GM12864 (cell line): ENCODE results near the gene AKAP13.

Source experiments
- DNase-seq: peaks from one replicate; pipeline ENCODE4 v3.0.0-alpha.2; 2011; ENCODE audit warnings: low read depth
- H3K4me3 ChIP-seq: 2 replicates; pipeline ENCODE4 v1.5.1; 2011; ENCODE audit warnings: mild to moderate bottlenecking, low read depth, low read length, control low read depth
- TF ChIP-seq, protein P1 (sequence below): IDR thresholded peaks from 2 replicates; pipeline ENCODE4 v1.5.1; 2011; ENCODE audit warnings: low read depth, mild to moderate bottlenecking, moderate library complexity, low read length, control low read depth, inconsistent platforms; ENCODE audit errors: missing control alignments

Gene AKAP13

DNA sequence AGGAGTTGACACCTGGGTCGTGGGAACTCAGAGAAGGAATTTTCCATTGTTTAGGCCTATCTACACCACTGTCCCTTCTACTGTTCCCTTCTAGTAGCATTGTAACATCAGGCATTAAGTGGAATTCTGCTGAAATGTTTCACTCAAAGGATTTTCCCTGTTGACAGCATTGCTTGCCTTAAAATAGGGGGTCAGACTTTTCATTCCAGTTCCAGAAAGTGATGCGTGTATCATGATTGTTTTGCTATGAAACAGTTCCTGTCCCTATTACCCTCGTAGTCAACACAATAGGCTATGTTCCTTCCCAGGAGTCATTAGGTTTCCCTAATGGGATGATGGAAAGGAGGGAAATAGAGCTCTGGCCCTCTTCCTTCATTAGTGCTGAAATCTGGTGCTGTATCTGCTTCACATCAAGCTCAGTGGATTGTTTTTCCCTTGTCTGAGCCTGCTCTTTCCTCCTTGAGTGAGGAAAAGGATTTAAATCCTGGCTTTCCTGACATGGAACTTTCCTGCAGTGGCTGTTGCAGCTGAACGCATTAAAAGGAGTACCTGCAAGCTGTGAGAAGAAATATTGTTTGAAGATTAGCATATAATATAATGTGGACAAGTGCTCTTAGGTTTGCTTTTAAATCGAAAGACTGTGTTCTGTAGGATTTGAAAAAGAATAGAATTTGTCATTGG is 218.5 kb downstream of the AKAP13 start:
- TF ChIP-seq, protein P1, sequence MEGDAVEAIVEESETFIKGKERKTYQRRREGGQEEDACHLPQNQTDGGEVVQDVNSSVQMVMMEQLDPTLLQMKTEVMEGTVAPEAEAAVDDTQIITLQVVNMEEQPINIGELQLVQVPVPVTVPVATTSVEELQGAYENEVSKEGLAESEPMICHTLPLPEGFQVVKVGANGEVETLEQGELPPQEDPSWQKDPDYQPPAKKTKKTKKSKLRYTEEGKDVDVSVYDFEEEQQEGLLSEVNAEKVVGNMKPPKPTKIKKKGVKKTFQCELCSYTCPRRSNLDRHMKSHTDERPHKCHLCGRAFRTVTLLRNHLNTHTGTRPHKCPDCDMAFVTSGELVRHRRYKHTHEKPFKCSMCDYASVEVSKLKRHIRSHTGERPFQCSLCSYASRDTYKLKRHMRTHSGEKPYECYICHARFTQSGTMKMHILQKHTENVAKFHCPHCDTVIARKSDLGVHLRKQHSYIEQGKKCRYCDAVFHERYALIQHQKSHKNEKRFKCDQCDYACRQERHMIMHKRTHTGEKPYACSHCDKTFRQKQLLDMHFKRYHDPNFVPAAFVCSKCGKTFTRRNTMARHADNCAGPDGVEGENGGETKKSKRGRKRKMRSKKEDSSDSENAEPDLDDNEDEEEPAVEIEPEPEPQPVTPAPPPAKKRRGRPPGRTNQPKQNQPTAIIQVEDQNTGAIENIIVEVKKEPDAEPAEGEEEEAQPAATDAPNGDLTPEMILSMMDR = no peak
- DNase-seq = no peak
- H3K4me3 ChIP-seq = no peak overlapping the region

DNA sequence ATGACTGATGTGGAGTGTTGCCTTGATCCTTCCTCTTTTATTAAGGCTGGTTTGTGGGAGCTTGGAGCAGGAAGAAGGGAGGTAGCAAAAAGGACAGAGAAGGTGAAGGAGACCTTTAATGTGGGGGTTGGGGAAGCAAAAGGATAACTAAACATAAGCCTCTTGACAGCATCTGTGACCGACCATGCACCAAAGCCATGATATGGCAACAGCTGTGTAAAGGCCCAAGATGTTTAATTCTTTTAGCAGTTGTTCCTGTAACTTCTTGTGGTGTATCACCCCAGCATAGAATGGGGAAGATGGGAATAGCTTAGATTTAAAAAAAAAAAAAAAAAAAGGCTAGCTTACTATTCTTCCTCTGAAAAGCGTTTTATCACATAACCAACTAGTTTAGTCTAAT is 219.6 kb downstream of the AKAP13 start:
- TF ChIP-seq, protein P1 = no peak
- DNase-seq = no peak
- no peak overlapping the region for H3K4me3 ChIP-seq

DNA sequence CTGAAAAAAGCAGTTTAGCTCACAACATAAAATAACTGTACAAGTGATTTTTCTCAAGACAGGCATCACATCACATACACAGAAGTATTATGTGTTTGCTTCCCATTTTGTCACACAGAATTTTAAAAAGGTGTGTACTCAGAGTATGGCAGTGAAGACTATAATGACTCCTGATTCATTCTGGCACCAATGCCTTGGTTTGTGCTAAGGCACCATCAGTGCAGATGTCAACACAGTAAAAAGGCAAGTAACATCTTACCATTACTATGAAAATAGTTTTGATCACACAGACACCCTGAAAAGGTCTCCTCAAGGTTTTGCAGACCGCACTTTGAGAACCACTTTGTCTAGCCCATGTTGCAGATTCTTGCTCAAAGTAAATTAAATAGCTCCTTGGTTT is 222.8 kb downstream of the AKAP13 start:
- TF ChIP-seq, protein P1 = no peak
- DNase-seq = no peak
- H3K4me3 ChIP-seq = no peak overlapping the region

DNA sequence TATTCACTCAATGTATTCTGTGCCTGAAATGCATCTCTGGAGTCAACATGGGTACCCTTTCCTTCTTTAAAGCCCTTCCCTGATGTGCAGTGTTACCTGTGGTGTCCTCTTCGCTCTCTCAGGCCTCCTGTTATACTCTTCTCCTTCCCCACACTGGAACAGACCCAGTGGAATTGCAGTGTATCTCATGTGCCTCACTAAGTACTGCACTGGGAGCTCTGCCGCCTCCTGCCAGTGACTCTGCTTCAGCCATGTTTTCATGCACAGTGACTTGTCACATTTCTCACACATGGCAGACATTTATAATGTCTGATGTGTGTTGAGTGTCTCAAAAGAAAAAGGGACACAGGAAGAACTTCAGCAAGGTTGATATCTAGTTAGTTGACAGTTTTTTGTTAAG is 223.3 kb downstream of the AKAP13 start:
- TF ChIP-seq, protein P1 = no peak
- no peak for DNase-seq
- H3K4me3 ChIP-seq = no peak overlapping the region

DNA sequence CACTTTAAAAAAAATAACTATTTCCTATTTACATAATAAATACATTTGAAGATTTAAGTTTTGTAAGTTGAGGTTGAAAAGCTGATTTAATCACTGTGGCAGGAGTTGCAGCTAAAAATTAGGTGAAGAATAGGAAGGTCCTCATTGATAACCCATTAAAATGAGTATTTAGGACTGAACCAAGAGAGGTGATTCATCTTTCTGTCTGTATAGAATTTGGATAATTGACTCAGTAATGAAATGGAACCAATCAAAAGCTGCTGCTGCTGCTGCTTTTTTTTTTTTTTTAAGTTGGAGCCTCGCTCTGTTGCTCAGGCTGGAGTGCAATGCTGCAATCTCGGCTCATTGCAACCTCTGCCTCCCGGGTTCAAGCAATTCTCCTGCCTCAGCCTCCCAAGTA is 223.8 kb downstream of the AKAP13 start:
- no peak overlapping the region for H3K4me3 ChIP-seq
- TF ChIP-seq, protein P1 = no peak
- DNase-seq = no peak

DNA sequence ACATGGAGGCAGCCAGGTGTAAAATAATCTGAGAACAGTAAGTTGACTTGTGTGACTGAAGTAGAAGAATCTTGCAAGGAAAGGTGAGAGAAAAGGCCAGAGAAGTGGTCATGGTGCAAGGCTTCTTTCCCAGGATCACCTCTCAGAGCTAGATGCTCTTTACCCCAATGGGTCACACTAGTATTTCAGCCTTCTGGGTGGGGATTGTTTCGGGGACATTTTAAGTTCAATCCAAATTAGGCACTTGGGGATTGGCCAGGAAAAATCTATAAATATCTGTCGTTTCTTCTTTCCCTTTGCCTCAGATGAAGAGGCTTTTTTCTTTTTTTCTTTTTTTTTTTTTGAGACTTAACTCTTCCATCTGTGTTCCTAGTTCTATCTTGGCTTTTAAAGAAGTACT is 226.3 kb downstream of the AKAP13 start:
- TF ChIP-seq, protein P1 = no peak
- H3K4me3 ChIP-seq = no peak overlapping the region
- DNase-seq = no peak

DNA sequence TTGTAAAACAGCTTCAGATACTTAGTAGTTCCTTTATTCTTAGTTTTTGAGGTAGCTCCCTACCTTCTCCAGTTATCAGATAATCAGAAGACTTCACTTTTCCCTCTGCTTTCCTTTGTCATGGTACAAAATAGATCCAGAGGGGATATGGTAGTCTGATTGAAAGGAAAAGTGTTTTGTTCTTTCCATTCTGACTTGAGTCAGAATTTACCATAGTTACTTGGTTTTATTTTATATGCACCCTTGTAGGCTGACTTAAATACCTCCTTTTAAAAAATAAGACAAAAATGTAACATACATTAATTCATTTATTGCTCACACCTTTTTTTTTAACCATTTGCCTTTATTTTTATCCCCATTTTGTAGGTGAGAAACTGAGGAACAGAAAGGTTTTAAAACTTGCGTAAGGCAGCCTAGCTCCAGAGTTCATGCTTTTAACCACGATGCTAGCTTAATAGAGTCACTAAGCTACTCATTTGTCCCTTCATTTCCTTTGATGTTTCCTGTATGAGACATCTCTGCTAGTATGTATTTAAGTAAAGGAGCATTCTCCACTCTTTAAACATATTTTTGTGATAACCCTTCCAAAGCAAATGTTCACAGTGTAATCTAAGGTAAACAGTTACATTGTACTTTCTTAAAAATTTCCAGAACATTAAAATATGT is 226.9 kb downstream of the AKAP13 start:
- TF ChIP-seq, protein P1 = no peak
- DNase-seq = no peak
- no peak overlapping the region for H3K4me3 ChIP-seq
